HG03064 (cell line): ENCODE data around the gene LRRC27.
"Not testable (repeated sequence)": the region's sequence is repeated elsewhere in the genome, so short reads cannot be mapped to it uniquely, and the experiment has no call there.

Experiments
- ATAC-seq: cut with Tn5 transposase; IDR thresholded peaks from one replicate; pipeline ENCODE4 v1.9.1; 2021; ENCODE audit warnings: low read depth; ENCODE audit not compliant: unreplicated experiment

The LRRC27 gene

GRCh38 chr10:132331601-132332432 is at the start of gene LRRC27:
Gene LRRC27 (plus strand): TSS chr10:132332193. CDS start chr10:132333525, 1,332 bp downstream.
- peak; percentile 59 for ATAC-seq

- no peak for ATAC-seq
These were observed 49.1 kb upstream of the LRRC27 start for GRCh38 chr10:132282667-132283603.

- ATAC-seq = no peak
These were observed 48.2 kb upstream of the LRRC27 start for GRCh38 chr10:132283604-132284382.

- no peak for ATAC-seq
These were observed 42.6 kb upstream of the LRRC27 start for GRCh38 chr10:132289439-132289838.

GRCh38 chr10:132290631-132291030 is 41.4 kb upstream of the LRRC27 start:
- no peak for ATAC-seq

GRCh38 chr10:132291826-132292225 is 40.2 kb upstream of the LRRC27 start:
- no peak for ATAC-seq

GRCh38 chr10:132292287-132293200 is 39.4 kb upstream of the LRRC27 start:
- no peak for ATAC-seq

GRCh38 chr10:132293201-132293812 is 38.7 kb upstream of the LRRC27 start:
- no peak for ATAC-seq

- no peak for ATAC-seq
These were observed 38.0 kb upstream of the LRRC27 start for GRCh38 chr10:132293813-132294520.

GRCh38 chr10:132294561-132295318 is 37.3 kb upstream of the LRRC27 start:
- ATAC-seq = no peak

- not testable (repeated sequence) for ATAC-seq
These were observed 36.5 kb upstream of the LRRC27 start for GRCh38 chr10:132295481-132295880.

GRCh38 chr10:132296666-132297443 is 35.1 kb upstream of the LRRC27 start:
- ATAC-seq = no peak

- ATAC-seq = no peak
These were observed 34.5 kb upstream of the LRRC27 start for GRCh38 chr10:132297526-132297925.

GRCh38 chr10:132298038-132298881 is 33.7 kb upstream of the LRRC27 start:
- ATAC-seq = no peak

- ATAC-seq = no peak
These were observed 32.3 kb upstream of the LRRC27 start for GRCh38 chr10:132299371-132300336.
